ENCODE measurements around the gene RASD1.
"Not testable (repeated sequence)": the region's sequence is repeated elsewhere in the genome, so short reads cannot be mapped to it uniquely, and the experiment has no call there.

Gene RASD1

DNA sequence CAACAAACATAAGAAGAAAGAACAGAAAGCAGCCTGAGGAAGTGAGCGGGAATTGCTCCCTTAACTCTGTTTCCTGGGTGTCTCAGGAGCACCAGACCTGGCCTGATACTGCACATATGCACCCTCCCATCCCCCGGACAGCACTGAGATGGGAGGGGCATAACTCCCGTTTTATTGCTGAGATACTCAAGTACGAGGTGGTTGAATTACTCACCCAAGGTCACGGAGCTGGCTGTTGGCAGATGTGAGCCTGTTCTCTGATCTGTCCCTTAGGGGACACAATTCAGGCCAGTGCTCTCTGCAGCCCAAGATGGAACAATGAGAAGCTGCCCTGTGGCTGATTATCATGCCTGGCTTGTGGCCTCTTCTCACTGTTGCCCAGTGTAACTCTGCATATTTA, 28.5 kb downstream of the RASD1 start:
- DNase-seq, result no peak

DNA sequence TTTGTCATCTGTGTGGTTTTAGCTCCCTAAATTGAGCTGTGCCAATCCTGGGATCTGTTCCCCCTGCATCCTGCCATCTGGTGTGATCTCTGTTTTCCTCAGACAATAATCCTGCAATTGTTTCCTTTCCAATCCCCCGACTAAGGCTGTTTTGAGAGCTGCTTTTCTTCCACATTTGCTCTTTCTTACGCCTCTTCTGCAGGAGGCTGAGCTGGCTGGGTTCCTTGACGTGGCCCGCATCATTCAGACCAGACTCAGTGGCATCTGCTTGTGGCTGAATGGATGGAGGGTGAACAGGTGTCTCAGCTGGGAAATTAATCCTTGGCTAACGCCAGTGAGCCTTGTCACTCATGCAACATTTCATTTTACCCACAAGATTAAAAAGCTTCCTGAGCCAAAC, 29.2 kb downstream of the RASD1 start:
- DNase-seq, result no peak

DNA sequence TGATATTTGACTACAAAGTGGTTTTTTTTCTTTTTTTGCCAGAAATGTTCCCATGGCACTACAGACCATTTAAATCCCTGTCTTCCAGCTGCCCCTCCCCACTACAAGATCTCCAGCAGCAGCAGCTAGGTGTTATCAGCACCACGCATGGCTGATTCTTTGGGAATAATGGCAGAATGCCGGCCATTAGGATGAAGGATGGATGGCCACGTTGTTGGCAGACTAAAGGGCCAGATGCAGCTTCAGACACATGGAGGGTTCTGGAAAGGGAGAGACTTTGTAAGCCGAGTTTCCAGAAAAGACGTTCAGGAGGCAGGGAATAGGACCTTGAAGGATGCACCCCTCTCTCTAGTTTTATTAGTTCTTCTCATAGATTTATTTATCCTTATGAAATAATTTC, 29.7 kb downstream of the RASD1 start:
- DNase-seq, result no peak

DNA sequence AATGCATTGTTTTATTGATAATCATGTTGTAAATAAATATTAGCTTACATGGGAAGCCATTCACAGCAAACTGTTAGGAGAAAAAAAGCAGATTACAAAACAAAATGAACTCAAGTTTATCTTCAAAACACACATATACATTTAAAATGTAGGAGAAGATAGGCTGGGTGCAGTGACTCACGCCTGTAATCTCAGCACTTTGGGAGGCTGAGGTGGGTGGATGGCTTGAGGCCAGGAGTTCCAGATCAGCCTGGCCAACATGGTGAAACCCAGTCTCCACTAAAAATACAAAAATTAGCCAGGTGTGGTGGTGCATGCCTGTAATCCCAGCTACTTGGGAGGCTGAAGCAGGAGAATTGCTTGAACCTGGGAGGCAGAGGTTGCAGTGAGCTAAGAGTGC, 30.3 kb downstream of the RASD1 start:
- not testable (repeated sequence) for DNase-seq

DNA sequence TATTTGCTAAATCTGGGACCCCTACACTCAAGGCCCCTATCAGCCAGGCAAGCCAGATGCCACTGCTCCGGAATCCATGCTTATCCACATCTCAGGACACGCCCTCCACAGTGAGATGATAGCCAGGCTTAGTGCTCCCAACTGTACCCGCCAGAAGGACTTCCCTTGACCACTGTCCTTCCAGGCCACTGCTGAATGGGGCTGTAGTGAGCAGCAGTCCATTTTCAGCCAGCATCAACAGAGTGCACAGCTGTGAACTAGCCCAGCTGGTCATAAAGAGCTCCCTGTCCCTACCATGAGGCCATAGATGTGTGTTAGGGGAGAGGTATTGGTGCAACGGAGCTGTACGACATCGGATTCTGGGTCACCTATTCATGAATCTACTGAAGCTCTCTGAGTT, 32.4 kb downstream of the RASD1 start:
- no peak for DNase-seq

DNA sequence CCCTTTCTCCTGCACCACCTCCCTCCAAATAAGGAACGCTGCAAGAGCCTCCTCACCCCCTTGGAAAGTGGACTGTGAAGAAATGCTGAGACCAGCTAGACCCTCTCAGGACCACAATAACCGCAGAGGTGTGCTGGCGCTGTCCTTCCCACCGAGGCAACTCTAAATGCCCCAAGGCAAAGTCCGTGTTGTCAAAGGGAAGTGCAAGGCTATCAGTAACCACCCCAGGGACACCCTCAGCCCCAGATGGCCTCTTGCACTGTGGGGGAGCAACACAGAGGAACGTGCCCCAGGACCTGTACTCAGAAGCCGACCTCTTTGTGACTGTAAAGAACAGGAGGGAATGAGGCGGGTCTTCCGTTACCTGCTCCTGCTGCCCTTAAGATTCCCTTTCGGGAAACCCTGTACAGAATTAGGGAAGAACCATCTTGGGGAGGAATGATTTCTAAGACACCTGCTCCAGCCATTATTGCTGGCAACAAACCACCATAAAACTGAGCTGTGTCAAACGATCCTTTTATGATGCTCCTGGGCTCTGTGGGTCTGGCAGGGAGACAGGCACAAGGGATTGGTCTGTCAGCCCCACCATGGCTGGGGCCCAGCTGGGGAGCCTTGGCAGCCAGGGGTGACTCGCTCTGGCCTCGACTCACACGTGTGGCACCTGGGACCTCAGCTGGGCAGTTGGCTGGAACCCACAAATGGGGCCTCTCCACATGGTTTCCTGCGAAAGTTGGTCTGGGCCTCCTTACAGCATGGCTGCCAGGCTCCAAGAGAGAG, 34.0 kb downstream of the RASD1 start:
- DNase-seq, result no peak

DNA sequence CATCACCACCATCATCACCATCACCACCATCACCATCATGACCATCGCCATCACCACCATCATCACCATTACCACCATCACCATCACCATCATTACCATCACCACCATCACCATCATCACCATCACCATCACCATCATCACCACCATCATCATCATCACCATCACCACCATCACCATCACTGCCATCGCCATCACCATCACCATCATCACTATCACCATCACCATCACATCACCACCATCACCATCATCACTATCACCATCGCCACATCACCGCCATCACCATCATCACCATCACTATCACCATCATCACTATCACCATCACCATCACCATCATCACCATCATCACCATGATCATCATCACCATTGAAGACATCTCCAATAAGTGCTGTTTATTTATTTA, 36.2 kb downstream of the RASD1 start:
- no peak for DNase-seq

DNA sequence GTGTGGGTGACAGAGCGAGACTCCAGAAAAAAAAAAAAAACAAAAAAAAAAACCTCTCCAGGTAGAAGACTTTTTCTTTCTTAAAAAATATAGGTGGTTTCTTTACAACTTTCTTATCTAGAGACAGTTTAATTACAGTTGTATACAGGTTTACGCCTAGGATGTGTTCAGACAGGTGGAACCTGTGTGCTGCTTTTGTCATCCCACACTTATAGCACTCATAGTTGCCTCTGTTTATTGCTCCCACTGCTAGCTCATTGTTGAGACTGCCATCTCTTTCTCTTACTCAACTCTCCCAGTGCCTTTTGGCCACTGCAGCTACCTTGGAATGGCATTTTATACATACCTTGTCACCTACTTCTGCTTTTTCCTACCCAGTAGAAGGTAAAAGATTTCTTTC, 38.5 kb downstream of the RASD1 start:
- DNase-seq, result no peak

DNA sequence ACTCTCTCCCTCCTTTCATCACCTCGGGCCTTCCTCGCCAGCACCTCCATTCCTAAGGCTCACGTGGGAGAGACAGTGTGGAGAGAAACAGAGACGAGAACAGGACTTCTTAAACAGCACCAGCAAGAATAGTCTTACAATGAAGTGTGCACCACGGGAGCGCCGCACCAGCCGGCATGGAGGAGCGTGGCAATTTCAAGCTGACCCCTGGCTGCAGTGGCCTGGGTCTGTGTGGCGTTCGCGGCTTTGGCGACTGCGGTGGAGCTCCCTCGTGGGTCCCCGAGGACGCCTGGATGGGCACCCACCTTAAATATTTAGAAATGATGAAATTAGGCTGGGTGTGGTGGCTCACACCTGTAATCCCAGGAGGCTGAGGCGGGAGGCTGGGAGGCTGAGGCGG, 39.9 kb downstream of the RASD1 start:
- no peak for DNase-seq

DNA sequence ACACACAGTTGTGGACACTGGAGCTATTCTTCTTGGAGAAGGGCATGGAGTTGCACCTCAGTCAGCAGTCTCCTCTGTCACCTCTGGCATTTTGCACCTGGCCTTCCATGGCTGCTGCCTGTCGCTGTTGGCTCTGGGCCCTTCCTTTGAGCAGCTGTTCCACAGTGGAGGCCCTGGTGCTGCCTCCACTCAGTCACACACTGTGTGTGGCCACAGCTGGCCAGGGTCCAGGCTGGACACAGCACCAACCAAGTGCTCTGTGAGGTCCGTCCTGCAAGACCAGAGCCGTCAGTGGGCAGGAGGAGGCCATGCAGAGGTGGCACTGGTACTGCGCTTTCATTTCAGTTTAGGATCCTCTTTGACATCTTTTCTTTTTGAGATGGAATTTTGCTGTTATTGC, 41.0 kb downstream of the RASD1 start:
- no peak for DNase-seq

DNA sequence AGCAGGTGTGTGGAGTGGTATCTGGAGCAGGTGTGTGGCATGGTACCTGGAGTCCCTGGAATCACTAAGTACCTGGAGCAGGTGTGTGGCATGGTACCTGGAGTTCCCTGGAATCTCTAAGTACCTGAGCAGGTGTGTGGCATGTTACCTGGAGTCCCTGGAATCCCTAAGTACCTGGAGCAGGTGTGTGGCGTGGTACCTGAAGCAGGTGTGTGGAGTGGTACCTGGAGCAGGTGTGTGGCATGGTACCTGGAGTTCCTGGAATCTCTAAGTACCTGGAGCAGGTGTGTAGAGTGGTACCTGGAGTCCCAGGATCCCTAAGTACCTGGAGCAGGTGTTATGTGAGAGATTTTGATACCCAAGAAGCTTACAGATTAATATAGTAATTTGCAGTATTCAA, 41.5 kb downstream of the RASD1 start:
- not testable (repeated sequence) for DNase-seq

DNA sequence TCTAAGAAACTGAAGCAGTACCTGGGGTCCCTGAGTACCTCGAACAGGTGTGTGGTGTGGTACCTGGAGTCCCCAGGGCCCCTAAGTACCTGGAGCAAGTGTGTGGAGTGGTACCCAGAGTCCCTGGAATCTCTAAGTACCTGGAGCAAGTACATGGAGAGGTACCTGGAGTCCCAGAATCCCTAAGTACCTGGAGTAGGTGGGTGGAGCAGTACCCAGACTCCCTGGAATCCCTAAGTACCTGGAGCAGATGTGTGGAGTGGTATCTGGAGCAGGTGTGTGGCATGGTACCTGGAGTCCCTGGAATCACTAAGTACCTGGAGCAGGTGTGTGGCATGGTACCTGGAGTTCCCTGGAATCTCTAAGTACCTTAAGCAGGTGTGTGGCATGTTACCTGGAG, 41.9 kb downstream of the RASD1 start:
- DNase-seq, result no peak

DNA sequence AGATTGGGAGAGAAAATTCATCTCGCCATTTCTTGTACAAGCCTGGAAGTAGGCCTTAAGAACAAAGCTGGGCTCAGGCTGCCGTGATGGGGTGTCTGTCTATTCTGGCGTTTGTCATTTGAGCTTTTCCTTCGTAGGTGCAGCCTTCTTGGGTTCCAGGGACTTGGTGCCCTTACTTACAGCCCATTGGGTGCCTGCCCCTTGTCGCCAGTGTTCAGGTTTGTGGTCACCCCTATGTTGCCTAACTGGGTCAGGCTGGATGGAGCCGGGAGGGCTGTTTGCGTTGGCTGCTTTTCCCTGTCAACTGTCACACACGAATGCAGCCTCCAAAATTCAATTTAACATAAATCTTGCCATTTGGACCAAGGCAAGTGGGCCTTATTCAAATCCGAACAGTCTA, 43.1 kb downstream of the RASD1 start:
- DNase-seq, result no peak

DNA sequence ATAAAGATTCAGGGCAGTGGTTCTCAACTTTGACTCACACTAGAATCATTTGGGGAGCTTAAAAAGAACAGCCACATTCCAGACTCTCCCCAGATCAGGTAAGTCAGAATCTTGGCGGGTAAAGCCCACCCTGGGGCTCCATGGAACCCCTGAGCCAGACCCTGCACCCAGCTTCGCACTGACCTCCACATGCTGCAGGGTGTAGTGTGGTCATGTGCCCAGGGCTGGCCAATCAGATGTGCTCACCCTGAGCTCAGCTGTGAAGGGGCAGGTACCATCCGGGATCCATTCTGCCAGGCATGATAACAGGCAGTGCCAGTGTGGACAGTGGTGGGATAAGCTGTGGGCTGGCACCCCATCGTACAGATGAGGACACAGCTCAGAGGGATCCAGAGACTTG, 47.5 kb downstream of the RASD1 start:
- no peak for DNase-seq

DNA sequence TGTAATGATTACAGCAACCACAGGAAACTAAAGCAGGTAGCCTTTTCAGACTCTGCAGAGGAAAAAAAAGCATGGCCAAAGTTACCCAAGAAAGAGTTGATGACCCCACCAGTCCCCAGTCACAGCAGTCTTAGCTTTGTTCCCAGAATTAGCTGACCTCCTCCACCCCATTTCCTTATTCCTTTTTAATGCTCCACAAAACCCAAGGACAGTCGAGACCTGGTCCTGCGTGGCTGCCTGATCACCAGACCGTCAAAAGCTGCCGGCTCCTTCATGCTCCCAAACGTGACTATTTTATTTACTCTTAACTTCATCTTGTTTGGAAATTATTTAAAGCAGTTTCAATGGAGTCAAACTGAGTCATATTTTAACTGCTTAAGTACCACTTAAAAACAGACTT, 48.1 kb downstream of the RASD1 start:
- DNase-seq, result no peak

DNA sequence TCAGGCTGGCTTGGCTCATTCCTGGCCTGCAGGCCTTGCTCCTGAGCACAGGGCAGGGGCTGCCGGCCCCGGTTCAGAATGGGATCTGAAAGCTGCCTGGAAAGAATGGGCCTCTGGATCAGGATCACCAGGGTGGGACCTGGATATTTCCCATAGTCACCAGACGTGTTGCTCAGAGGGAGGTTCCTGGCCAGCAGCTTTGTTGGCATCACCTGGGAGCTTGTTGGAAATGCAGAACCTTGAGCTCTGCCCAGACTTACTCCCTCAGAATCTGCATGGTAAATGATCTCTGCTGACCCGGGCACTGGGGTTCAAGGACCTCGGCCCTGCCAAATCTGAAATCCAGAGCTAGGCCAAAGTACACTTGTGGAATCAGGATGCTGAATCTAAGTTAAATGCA, 48.9 kb downstream of the RASD1 start:
- DNase-seq, result no peak

DNA sequence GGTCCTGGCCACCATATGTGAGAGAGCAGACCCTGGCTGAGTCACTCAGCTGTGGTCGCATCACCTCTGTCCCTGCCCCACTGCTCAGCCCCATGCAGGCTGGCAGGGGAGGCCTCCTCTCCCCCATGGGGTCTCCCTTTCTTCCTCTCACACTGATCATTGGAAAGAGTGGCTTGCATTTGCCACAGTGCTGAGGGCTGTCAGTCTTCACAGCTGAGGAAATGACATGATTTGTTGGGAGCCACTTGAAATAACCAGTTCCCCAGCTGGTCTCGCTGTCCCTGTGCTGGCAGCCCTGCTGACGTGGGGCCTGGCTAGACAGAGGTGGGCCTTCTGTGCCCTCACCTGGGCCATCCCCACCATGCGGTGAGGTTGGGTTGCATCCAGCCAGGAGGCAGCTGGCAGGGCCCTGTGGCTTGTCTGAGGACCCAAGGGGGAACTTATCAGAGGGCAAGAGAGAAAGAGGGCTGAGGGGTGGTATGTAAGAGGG, 49.5 kb downstream of the RASD1 start:
- no peak for DNase-seq

DNA sequence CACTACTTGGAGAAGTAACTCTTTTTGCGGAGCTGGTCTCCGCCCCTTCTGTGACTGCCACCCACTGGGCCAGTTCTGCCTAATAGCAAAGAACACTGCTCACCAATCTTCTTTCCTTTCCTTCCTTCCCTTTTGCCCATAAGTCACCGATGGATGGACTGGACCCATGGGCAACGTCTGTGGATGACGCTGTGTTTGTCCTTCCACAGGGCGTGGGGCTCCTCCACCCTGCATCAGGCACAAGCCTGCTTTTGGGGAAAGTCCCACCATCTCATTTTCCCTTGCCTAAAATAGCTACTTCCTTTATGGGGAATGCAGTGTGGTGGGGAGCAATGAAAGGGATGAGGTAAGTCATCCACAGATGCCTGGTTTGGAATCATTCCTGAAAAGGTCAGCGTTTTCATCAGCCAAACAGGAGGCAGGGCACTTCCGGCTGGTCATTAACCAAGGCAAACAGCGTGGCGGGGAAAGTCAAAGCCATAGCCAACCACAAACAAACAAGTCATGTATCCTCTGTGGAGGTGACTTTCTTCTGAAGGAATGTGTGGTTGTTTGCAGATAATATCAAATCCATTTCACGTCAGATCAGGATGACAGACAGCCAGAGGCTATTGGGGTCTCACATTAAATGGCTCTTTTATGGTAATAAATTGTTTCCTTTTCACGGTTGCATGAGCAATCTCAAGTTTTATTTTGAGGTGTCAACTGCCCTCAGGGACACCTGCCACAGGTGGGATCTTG, 50.1 kb downstream of the RASD1 start:
- DNase-seq, result no peak

DNA sequence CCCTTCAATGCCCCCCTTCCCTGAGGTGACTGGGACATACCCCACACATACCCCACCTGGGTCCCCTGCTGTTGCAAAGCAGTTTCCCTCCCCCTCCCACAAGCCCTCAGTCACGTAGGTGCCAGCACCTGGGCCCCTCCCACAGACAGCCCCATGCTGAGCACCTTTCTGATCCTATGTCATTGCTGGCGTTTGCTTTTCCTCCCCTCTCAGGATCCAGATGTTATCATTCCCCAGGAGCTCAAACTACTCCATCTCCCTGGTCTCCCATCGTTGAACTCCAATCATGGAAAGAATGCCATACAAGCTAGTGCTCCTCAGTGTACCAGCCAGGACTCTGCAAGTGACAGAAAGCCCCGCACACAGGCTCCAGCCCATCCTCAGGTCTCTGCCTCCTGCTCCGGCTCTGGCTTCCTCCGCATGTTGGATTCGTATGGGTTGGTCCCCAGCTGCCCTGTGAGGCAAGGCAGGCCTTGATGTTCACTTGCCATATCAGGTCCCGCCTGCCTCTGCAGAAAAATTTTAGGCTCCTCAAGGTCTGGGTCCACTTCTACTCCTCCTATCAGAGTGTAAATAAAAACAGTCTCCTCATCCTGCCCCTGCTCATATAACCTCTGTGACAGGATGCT, 50.8 kb downstream of the RASD1 start:
- DNase-seq, result no peak

Data from CD4-positive, alpha-beta T cell treated with Interleukin-12 subunit alpha and Interleukin-12 subunit beta, for 1 hour (primary cell).